ENCODE measurements around the gene CELF1.

GRCh38 chr11:47565340-47566148 lies 12.6 kb upstream of the CELF1 start, which contains the start of gene PTPMT1:
- TF ChIP-seq CTCF (IDR thresholded peaks at IDR 0.05) (no peak), POLR2A (IDR thresholded peaks at IDR 0.05) (peak in 1 of 2 donors; percentile 51)
